Measurements from ENCODE around the gene ATF6.

- TF ChIP-seq POLR2AphosphoS5 (IDR thresholded peaks at IDR 0.05; ENCODE audit: insufficient read depth, low read depth, low read length) (no peak), CTCF (IDR thresholded peaks at IDR 0.05; ENCODE audit: extremely low read depth in 1 of 2, insufficient read depth in 1 of 2, low read depth in 1 of 2, low read length in 2 of 2) (no peak), EZH2 (IDR thresholded peaks at IDR 0.05; ENCODE audit: borderline replicate concordance, low read depth, low read length, severe bottlenecking) (no peak), MYC (IDR thresholded peaks at IDR 0.05; ENCODE audit: low read depth, low read length) (no peak)
- TF ChIP-seq, protein P1, sequence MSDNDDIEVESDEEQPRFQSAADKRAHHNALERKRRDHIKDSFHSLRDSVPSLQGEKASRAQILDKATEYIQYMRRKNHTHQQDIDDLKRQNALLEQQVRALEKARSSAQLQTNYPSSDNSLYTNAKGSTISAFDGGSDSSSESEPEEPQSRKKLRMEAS (IDR thresholded peaks at IDR 0.05; ENCODE audit: insufficient read depth, insufficient read length), result no peak
Measured at GRCh38 chr1:161954050-161954449, 187.9 kb downstream of the ATF6 start.

Measured in endothelial cell of umbilical vein (primary cell).